AML-193 (cell line): ENCODE data around the gene CYSRT1.

Experiments used
- DNase-seq, 2 experiments: peaks; one replicate each; lab custom pipeline; 2025; lab: John Stamatoyannopoulos, UW

Gene CYSRT1

DNA sequence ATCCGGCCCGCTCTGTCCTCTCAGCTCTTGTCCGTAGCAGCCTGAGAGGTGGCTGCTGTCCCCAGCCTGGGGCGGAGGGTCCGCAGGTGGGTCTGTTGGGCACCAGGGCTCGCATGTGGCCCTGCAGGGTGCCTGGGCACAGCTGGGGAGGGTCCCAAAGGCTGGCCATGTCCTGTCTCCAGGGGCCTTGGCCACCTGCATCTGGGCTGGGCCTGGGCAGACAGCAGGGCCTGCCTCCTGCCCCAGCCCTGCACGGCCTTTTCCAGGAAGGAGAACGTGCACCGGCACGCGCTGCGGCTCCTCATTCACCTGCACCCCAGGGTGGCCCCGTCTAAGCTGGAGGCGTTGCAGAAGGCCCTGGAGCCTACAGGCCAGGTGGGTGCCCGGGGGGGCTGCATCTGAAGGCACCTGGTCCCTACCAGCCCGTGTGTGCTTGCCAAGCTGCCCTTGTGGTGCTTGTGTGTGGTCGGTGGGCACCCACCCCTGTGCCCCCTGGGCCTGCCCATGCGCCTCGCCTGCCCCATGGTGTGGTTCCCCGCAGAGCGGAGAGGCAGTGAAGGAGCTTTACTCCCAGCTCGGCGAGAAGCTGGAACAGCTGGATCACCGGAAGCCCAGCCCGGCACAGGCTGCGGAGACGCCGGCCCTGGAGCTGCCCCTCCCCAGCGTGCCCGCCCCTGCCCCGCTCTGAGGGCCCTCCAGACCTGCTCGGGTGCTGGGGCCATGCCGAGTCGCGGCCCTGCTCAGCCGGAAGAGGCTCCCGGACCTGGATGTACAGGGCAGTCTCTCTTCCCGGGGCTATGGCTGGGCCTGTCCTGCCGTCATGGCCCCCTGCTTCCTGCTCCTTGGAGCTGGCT is 47.5 kb downstream of the CYSRT1 start:
- no peak for DNase-seq

DNA sequence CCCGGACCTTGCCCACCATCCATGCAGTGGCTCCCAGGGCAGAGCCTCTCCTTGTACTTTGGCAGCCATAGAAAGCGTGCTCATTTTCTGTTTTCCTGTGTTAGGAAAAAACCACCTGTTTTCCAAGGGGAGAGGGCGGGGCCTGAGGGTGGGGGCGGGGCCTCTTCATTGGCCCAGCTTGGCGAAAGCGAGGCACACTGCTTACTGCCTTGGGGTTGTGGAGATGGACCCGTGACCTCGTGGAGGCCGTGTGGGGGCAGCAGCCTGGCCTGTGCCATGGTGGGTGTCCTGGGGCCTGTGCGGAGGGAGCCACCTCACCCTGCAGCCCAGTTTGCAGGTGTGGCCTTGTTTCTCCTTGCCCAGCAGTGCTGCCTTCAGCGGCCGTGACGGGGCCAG is 48.1 kb downstream of the CYSRT1 start:
- no peak for DNase-seq

DNA sequence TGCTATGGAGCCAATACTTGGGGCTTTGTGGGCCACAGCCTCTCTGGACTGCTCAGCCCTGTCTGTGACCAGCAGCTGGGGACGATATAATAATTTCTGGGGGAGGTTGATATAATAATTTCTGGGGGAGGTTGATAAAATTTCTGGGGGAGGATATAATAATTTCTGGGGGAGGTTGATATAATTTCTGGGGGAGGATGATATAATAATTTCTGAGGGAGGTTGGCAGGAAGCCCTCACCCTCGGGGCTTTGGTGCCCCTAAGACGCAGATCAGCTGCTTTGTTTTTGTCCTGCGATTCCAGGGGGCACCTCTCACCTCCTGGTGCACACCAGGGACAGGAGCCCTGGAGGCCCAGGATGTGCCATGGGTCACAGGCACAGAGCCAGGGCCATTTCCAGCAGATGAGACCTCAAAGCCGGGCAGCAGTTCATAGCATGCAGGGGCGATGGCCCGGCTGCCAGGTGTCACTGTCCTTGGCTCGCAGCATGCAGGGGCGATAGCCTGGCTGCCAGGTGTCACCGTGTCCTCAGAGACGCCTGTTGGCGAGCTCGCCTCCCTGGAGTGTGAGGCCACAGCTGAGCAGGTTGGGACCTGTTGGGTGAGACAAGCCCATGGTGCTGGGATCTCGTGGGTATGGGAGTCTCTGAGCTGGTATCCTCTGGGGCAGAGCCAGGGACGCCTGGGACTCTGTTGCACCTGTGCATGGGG is 48.8 kb downstream of the CYSRT1 start:
- DNase-seq: no peak

DNA sequence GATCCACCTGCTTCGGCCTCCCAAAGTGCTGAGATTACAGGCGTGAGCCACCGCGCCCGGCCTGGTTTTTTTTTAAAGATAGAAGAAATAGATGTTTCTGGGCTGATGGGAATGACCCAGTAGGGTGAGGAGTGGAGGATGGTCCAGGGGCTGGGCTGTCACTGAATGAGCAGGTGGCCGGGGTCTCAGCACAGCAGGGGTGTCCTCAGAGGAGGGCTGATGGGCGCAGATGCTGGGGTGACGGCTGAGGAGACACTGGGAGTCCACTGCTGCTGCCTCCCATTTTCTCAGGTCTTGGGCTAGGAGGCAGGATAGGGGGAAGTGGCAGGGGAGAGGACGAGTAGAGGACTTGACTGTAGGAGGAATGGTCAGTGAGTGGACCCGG is 50.2 kb downstream of the CYSRT1 start:
- DNase-seq: no peak
